HG03025 (cell line): ENCODE results near the gene IPCEF1.

Source experiments
- ATAC-seq: cut with Tn5 transposase; IDR thresholded peaks from one replicate; pipeline ENCODE4 v1.9.1; 2021; ENCODE audit warnings: mild to moderate bottlenecking, moderate library complexity; ENCODE audit not compliant: unreplicated experiment, low FRiP score

The IPCEF1 gene

GRCh38 chr6:154356690-154357089, at the start of gene IPCEF1:
TSS of gene IPCEF1 (minus strand) at chr6:154356803. CDS start at chr6:154265947, 90,856 bp downstream.
- no peak for ATAC-seq

GRCh38 chr6:154406301-154406700, 49.7 kb upstream of the IPCEF1 start:
- ATAC-seq, result no peak

- ATAC-seq, result no peak
Measured at GRCh38 chr6:154404791-154405400, 48.3 kb upstream of the IPCEF1 start.

- no peak for ATAC-seq
Measured at GRCh38 chr6:154403788-154404187, 47.2 kb upstream of the IPCEF1 start.

GRCh38 chr6:154402081-154402780, 45.6 kb upstream of the IPCEF1 start:
- no peak for ATAC-seq

- no peak for ATAC-seq
Measured at GRCh38 chr6:154399097-154399496, 42.5 kb upstream of the IPCEF1 start.

GRCh38 chr6:154397491-154398195, 41.0 kb upstream of the IPCEF1 start:
- no peak for ATAC-seq

GRCh38 chr6:154395878-154396277, 39.3 kb upstream of the IPCEF1 start:
- ATAC-seq, result no peak

GRCh38 chr6:154395316-154395715, 38.7 kb upstream of the IPCEF1 start:
- ATAC-seq, result no peak

GRCh38 chr6:154394571-154394970, 38.0 kb upstream of the IPCEF1 start:
- no peak for ATAC-seq

- ATAC-seq, result no peak
Measured at GRCh38 chr6:154390034-154390433, 33.4 kb upstream of the IPCEF1 start.

- ATAC-seq, result no peak
Measured at GRCh38 chr6:154388803-154389202, 32.2 kb upstream of the IPCEF1 start.

- no peak for ATAC-seq
Measured at GRCh38 chr6:154386848-154387717, 30.5 kb upstream of the IPCEF1 start.

GRCh38 chr6:154384191-154384590, 27.6 kb upstream of the IPCEF1 start:
- no peak for ATAC-seq

- ATAC-seq, result no peak
Measured at GRCh38 chr6:154383273-154383672, 26.7 kb upstream of the IPCEF1 start.

- no peak for ATAC-seq
Measured at GRCh38 chr6:154382740-154383139, 26.1 kb upstream of the IPCEF1 start.

GRCh38 chr6:154381548-154381947, 24.9 kb upstream of the IPCEF1 start:
- no peak for ATAC-seq

GRCh38 chr6:154380741-154381140, 24.1 kb upstream of the IPCEF1 start:
- ATAC-seq, result no peak

- ATAC-seq, result no peak
Measured at GRCh38 chr6:154379585-154379984, 23.0 kb upstream of the IPCEF1 start.

GRCh38 chr6:154378518-154378917, 21.9 kb upstream of the IPCEF1 start:
- no peak for ATAC-seq

GRCh38 chr6:154377726-154378125, 21.1 kb upstream of the IPCEF1 start:
- ATAC-seq, result no peak
